Measurements from ENCODE around the gene LAD1. TPM values are rescaled to one million over a fixed set of nuclear protein-coding genes. Genes with fewer than 3 reads are reported as not detected.

Gene LAD1
- total and polyA plus RNA-seq, 2 donors (not counting 1 experiment from before 2014, with no cell fraction given), result 0.10 TPM; not detected in 1

GRCh38 chr1:201400212-201400851, 1.2 kb upstream of the LAD1 start:
- Histone ChIP-seq H4K20me1 (ENCODE audit: control insufficient read depth, insufficient read depth, low read length, poor library complexity, severe bottlenecking) (no peaks in the 10 kb centered on the region), H3K9me3 (ENCODE audit: control extremely low read depth in 1 of 3, control insufficient read depth in 2 of 3, insufficient read depth in 1 of 3, low read length in 2 of 3) (no peaks in the 10 kb centered on the region), H3K4me2 (replicated peaks; ENCODE audit: low read depth, low read length, poor library complexity, severe bottlenecking) (no peak overlapping the region), H2AFZ (ENCODE audit: insufficient read depth, low read depth, low read length, poor library complexity, severe bottlenecking) (no peak overlapping the region), H3K27ac (ENCODE audit: low read length in 2 of 2) (no peak overlapping the region), H3K9ac (ENCODE audit: low read length) (no peak overlapping the region), H3K27me3 (replicated peaks in 1 of 4; ENCODE audit: control extremely low read depth in 1 of 4, control insufficient read depth in 3 of 4, insufficient read depth in 4 of 4, low read length in 3 of 4) (peaks cover 0 to 37% (median 13%) of the 10 kb centered on the region in 4 experiments), H3K79me2 (ENCODE audit: control insufficient read depth, insufficient read depth, low read length) (no peaks in the 10 kb centered on the region), H3K4me1 (ENCODE audit: control insufficient read depth in 2 of 2, insufficient read depth in 2 of 2, low read length in 2 of 2) (peaks cover 0 to 4% of the 10 kb centered on the region in 2 donors), H3K4me3 (ENCODE audit: control extremely low read depth in 1 of 5, extremely low read depth in 1 of 5, insufficient read depth in 1 of 5, low read depth in 2 of 5, low read length in 4 of 5) (no peak overlapping the region), H3K36me3 (replicated peaks in 1 of 2; ENCODE audit: control extremely low read depth in 1 of 2, control insufficient read depth in 1 of 2, extremely low read depth in 1 of 2, insufficient read depth in 2 of 2, low read length in 1 of 2) (no peaks in the 10 kb centered on the region)
- H3K4me3 Mint-ChIP-seq, result no peak overlapping the region
- peaks cover 31% of the 10 kb centered on the region for H3K27me3 Mint-ChIP-seq
- no peak for TF ChIP-seq EZH2 (IDR thresholded peaks at IDR 0.05; ENCODE audit: borderline replicate concordance, insufficient read depth, low read depth, low read length, poor library complexity, severe bottlenecking)
- TF ChIP-seq CTCF (IDR thresholded peaks at IDR 0.05), result no peak
- CTCF ChIA-PET, result no interaction called here
- H3K9me3 Mint-ChIP-seq (ENCODE audit: insufficient read depth), result no peaks in the 10 kb centered on the region
- WGBS (ENCODE audit: insufficient coverage), result 94% methylated on average over 7 of the region's 11 CpGs
- no peaks in the 10 kb centered on the region for H3K4me1 Mint-ChIP-seq
- DNase-seq, result no peak
- intact Hi-C loops (cut with micrococcal nuclease), result no loop called here
- no peak overlapping the region for H3K27ac Mint-ChIP-seq
- POLR2A ChIA-PET, result no interaction called here
- no peak for ATAC-seq (ENCODE audit: low read depth)

- ATAC-seq (ENCODE audit: low read depth) (no peak), DNase-seq (no peak)
- ChIA-PET POLR2A (no interaction called here), CTCF (no interaction called here)
- Histone ChIP-seq H3K27ac (ENCODE audit: low read length in 2 of 2) (no peak overlapping the region), H3K4me3 (ENCODE audit: control extremely low read depth in 1 of 5, extremely low read depth in 1 of 5, insufficient read depth in 1 of 5, low read depth in 2 of 5, low read length in 4 of 5) (no peak overlapping the region), H3K9me3 (ENCODE audit: control extremely low read depth in 1 of 3, control insufficient read depth in 2 of 3, insufficient read depth in 1 of 3, low read length in 2 of 3) (no peaks in the 10 kb centered on the region), H3K9ac (ENCODE audit: low read length) (no peak overlapping the region), H3K36me3 (replicated peaks in 1 of 2; ENCODE audit: control extremely low read depth in 1 of 2, control insufficient read depth in 1 of 2, extremely low read depth in 1 of 2, insufficient read depth in 2 of 2, low read length in 1 of 2) (no peaks in the 10 kb centered on the region), H3K27me3 (replicated peaks in 1 of 4; ENCODE audit: control extremely low read depth in 1 of 4, control insufficient read depth in 3 of 4, insufficient read depth in 4 of 4, low read length in 3 of 4) (peaks cover 0 to 37% (median 13%) of the 10 kb centered on the region in 4 experiments), H3K4me1 (ENCODE audit: control insufficient read depth in 2 of 2, insufficient read depth in 2 of 2, low read length in 2 of 2) (peaks cover 0 to 4% of the 10 kb centered on the region in 2 donors), H3K79me2 (ENCODE audit: control insufficient read depth, insufficient read depth, low read length) (no peaks in the 10 kb centered on the region), H3K4me2 (replicated peaks; ENCODE audit: low read depth, low read length, poor library complexity, severe bottlenecking) (peak overlapping the region; percentile 54), H4K20me1 (ENCODE audit: control insufficient read depth, insufficient read depth, low read length, poor library complexity, severe bottlenecking) (no peaks in the 10 kb centered on the region), H2AFZ (ENCODE audit: insufficient read depth, low read depth, low read length, poor library complexity, severe bottlenecking) (no peak overlapping the region)
- no peak for TF ChIP-seq CTCF (IDR thresholded peaks at IDR 0.05)
- no peak for TF ChIP-seq EZH2 (IDR thresholded peaks at IDR 0.05; ENCODE audit: borderline replicate concordance, insufficient read depth, low read depth, low read length, poor library complexity, severe bottlenecking)
- WGBS (ENCODE audit: insufficient coverage), result 10% methylated on average over 62 of the region's 62 CpGs
- Mint-ChIP-seq H3K27ac (no peak overlapping the region), H3K4me3 (no peak overlapping the region), H3K27me3 (peaks cover 30% of the 10 kb centered on the region), H3K9me3 (ENCODE audit: insufficient read depth) (no peaks in the 10 kb centered on the region), H3K4me1 (no peaks in the 10 kb centered on the region)
- intact Hi-C loops (cut with micrococcal nuclease), result no loop called here
These were observed 415 bp upstream of the LAD1 start for GRCh38 chr1:201399352-201400126.

Measured in B cell (primary cell).